ENCODE results near the gene AGO1.

- TF ChIP-seq POLR2A (IDR thresholded peaks at IDR 0.05) (no peak), CTCF (IDR thresholded peaks at IDR 0.05) (no peak)
These were observed 37.2 kb upstream of the AGO1 start for GRCh38 chr1:35845766-35846165.

Data from heart left ventricle (tissue), 13 donors.